ENCODE results near the gene LCP1. TPM values are rescaled to one million over a fixed set of nuclear protein-coding genes. Genes with fewer than 3 reads are reported as not detected.

The LCP1 gene
- total RNA-seq, 4 donors from 2014 or later = 55.9 to 517 (median 110) TPM

GRCh38 chr13:46116653-46117502, 65.1 kb downstream of the LCP1 start:
- TF ChIP-seq CTCF (IDR thresholded peaks at IDR 0.05; ENCODE audit: low read depth) = no peak

DNA sequence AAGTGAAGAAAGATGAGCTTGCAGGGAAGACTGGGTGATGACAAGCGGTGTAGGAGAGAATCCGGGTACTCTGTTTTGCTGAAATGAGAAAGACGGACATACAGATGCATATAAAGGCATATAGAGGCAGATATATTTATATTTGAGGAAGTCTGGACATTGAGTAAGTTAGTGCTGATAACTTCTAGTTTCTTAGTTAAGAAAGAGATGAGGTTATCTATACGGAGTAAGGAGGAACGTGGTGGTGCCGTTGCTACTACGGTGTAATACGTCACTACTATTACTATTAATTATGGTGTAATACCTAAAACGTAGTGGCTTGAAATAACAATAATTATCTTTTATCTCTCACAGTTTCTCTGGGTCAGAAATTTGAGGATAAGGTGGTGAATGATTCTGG, 67.4 kb downstream of the LCP1 start:
- TF ChIP-seq CTCF (IDR thresholded peaks at IDR 0.05; ENCODE audit: low read depth) = no peak

GRCh38 chr13:46113596-46113995, 68.4 kb downstream of the LCP1 start:
- TF ChIP-seq CTCF (IDR thresholded peaks at IDR 0.05; ENCODE audit: low read depth) = no peak

DNA sequence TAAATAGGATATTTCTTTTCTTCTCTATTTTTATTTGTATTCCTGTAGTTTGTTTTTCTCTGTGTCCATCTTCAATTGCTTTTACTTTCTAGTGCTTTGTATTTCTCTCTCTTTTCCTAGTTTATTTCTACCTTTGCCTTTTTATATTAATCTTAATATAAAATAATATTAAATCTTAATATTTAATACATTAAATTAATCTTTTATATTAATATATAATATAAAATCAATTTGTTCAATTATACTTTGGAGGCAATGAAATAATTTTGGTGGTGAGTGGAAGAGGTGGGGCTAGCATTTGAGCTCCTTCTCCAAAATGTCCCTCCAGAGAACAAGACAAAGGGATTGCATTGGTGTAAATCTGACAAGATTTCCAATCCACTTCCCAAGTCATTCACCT, 70.8 kb downstream of the LCP1 start:
- no peak for TF ChIP-seq CTCF (IDR thresholded peaks at IDR 0.05; ENCODE audit: low read depth)

DNA sequence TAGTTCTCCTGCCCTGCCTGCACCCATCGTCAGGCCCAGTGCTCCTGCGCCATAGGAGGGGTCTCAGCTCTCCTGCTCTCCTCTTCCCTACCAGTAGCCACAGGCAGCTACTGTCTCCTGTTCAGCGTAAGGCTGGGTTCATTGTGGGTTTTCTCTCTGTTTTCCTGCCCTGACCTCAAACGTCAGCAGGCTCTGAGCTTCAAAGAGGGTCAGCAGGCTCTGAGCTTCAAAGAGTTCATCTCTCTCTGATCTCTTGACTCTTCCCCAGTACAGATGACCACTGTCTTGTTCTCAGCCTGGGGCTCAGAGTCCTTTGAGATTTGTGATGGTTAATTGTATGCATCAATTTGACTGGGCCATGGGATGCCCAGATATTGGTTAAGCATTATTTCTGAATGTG, 72.5 kb downstream of the LCP1 start:
- no peak for TF ChIP-seq CTCF (IDR thresholded peaks at IDR 0.05; ENCODE audit: low read depth)

DNA sequence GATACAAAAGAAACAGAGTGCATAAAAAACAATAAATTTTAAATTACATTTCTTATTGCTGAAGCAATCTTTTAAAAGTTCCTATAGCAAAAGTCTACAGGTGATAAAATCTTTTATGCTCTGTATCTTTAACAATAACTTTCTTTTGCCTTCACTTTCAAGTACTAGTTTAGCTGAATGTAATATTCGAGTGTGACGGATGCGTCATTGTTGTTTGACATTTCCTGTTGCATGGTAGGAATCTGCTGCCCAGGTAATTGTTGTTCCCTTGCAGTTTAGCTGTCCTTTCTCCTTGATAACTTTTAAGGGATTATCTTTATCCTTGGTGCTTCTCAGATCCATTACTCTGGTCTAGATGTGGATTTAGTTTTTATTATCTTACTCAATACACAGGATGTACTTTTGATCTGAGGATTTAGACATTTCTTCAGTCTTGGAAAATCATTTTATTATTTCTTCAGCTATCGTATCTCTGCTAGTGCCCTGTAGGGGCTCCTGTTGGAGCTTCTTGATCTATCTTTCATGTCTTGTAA, 75.1 kb downstream of the LCP1 start:
- TF ChIP-seq CTCF (IDR thresholded peaks at IDR 0.05; ENCODE audit: low read depth) = no peak

GRCh38 chr13:46104868-46105267, 77.1 kb downstream of the LCP1 start, which contains the start of gene CPB2:
Gene CPB2, minus strand, starts transcription at chr13:46105033. Its CDS starts 24 bp downstream, at chr13:46105009.
- TF ChIP-seq CTCF (IDR thresholded peaks at IDR 0.05; ENCODE audit: low read depth) = no peak

Data from subcutaneous adipose tissue (tissue), 4 donors.